ENCODE results near the gene MBL2. TPM values are rescaled to one million over a fixed set of nuclear protein-coding genes. Genes with fewer than 3 reads are reported as not detected.

Gene MBL2
- total RNA-seq, result not detected

GRCh38 chr10:52772623-52773022 is at the start of gene MBL2:
Gene MBL2 (minus strand): TSS chr10:52772784. CDS start chr10:52771635, 1,149 bp downstream.
- no peak for DNase-seq (ENCODE audit: low read depth in 2 of 3, low spot score in 2 of 3)

GRCh38 chr10:52820309-52820708 is 47.7 kb upstream of the MBL2 start:
- no peak for DNase-seq (ENCODE audit: low read depth in 2 of 3, low spot score in 2 of 3)

DNA sequence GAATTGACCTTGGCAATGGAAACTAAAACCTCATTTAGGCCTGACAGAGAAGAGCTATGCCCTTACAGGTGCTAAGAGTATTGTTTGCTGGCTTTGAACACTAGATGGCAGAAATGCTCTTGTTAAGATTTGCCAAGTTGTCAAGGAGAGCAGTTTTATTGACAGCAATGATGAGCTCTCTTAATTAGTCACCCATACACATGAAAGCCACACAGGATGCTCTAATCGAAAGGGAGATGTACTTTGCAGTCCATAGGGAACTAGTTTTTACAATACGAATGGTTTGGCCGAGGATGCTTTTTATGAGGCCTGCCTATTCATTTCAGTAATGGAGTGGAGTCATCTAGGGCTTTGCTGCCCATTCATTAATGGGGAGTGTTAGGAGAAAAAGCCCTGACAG is 45.4 kb upstream of the MBL2 start:
- DNase-seq (ENCODE audit: low read depth in 2 of 3, low spot score in 2 of 3), result peak in 2 of 3 donors; percentile 23 to 52

DNA sequence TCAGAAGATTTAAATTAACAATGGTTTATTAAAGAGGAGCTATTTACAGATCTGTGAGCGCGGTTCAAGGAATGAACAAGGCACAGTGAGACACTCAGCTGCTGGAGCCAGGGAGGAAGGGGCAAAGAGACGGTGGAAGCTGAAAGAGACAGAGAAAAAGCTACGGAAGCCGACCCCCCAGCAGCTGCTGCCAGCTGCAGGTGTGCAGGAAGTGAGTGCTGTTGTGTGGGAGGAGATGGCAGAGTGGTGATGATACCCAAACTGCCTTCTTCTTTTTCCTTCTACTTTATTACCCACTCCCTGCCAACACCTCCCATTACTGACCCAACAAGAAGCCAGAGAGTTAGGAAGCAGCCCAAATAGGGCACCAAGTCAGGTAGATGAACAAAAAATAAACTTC is 41.9 kb upstream of the MBL2 start:
- DNase-seq (ENCODE audit: low read depth in 2 of 3, low spot score in 2 of 3), result no peak

GRCh38 chr10:52811776-52812175 is 39.2 kb upstream of the MBL2 start:
- DNase-seq (ENCODE audit: low read depth in 2 of 3, low spot score in 2 of 3), result no peak

- DNase-seq (ENCODE audit: low read depth in 2 of 3, low spot score in 2 of 3), result no peak
These were observed 38.2 kb upstream of the MBL2 start for GRCh38 chr10:52810761-52811160.

- DNase-seq (ENCODE audit: low read depth in 2 of 3, low spot score in 2 of 3), result no peak
These were observed 35.2 kb upstream of the MBL2 start for GRCh38 chr10:52807803-52808202.

- no peak for DNase-seq (ENCODE audit: low read depth in 2 of 3, low spot score in 2 of 3)
These were observed 33.1 kb upstream of the MBL2 start for GRCh38 chr10:52805414-52806285.

GRCh38 chr10:52801947-52802346 is 29.4 kb upstream of the MBL2 start:
- DNase-seq (ENCODE audit: low read depth in 2 of 3, low spot score in 2 of 3), result no peak

DNA sequence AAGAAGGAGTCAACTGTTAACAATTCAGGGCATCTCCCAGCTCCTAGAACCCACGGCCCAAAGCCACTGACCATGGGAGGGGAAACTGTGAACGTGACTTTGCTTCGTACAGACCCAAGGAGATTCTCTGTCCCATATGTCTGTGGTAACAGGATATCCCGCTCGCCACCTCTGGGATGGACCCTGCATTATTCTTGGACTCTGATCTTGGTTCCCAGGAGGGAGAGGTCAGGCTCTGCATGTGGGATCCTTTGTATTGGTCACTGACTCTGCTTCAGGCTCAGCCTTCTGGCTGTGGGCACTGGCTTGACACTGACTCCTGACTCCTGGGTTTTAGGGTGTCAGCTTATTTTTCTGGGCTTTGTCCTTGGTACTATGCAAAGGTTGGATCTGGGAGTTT is 13.5 kb upstream of the MBL2 start:
- no peak for DNase-seq (ENCODE audit: low read depth in 2 of 3, low spot score in 2 of 3)

DNA sequence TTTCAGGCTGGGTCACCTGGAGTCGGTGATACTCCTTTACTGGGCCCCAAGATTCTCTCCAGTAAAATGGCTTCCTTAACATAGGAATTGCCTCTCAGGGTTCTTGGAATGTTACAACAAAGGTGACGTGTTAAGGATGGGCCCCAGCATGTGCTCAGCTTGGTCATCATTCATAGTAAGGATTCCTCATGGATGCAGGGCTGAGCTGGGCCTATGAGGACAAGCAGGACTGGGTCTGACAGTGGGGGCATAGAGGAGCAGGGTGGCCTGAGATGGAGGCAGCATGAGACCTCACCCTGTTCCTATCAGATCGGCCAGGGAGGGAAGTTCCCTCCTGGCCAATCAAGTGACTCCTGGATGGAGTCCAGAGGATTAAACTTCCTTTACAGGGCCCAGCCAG is 12.8 kb upstream of the MBL2 start:
- no peak for DNase-seq (ENCODE audit: low read depth in 2 of 3, low spot score in 2 of 3)

- no peak for DNase-seq (ENCODE audit: low read depth in 2 of 3, low spot score in 2 of 3)
These were observed 11.1 kb upstream of the MBL2 start for GRCh38 chr10:52783726-52784125.

DNA sequence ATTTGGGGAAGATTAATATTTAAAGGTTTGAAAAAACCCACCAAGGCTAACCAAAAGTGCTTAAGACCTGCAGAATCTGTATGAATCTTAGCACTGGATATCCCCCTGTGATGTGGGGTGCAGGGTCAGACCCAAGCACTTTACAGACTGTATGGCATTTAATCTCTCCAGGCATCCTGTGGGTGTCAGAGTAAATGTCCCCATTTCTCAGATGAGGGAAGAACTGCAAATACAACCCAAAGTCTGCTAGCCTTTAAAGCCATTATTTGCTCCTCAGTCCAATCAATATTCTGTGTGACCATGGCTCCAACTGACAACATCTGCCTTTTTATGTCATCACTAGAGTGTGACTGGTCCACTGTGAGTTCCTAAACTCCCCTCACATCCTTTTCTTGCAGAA is 10.0 kb upstream of the MBL2 start:
- DNase-seq (ENCODE audit: low read depth in 2 of 3, low spot score in 2 of 3), result no peak

DNA sequence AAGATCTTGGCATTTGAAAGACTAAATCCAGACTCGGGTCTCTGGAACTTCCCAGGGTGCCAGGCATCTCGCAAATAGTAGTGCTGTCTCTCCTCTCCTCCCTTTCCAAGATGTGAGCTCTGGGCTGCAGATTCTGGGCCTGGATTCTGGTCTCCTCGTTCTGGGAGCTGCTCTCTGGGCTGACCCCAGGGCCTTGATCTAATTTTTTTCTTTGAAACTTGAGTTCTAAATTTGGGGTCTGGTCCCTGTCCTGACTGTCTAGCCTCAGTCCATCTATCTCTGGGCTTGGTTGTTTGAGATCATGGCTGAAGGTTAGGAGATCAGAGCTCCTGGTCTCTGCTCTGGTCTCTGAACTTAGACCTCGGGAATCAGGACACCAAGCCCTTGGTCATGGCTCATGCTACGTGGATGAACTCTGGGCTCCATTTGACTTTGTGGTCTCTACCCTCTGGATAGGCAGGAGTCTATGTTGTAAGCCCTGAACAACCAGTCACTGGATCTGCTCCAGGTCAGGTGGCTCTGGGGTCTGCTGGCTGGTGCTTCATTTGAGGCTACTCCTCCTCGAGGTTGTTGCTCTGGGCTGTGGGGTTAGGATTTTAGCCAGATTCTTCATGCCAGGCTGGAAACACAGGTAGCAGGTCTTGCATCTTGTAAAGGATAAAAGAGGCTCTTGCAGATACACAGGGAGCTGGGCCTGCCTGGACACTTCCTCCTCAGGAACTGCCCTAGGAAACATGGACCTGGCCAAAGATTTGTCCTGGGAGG is 8.0 kb upstream of the MBL2 start:
- no peak for DNase-seq (ENCODE audit: low read depth in 2 of 3, low spot score in 2 of 3)

GRCh38 chr10:52779541-52780390 is 7.2 kb upstream of the MBL2 start:
- DNase-seq (ENCODE audit: low read depth in 2 of 3, low spot score in 2 of 3), result peak in 2 of 3 donors; percentile 65 to 86

DNA sequence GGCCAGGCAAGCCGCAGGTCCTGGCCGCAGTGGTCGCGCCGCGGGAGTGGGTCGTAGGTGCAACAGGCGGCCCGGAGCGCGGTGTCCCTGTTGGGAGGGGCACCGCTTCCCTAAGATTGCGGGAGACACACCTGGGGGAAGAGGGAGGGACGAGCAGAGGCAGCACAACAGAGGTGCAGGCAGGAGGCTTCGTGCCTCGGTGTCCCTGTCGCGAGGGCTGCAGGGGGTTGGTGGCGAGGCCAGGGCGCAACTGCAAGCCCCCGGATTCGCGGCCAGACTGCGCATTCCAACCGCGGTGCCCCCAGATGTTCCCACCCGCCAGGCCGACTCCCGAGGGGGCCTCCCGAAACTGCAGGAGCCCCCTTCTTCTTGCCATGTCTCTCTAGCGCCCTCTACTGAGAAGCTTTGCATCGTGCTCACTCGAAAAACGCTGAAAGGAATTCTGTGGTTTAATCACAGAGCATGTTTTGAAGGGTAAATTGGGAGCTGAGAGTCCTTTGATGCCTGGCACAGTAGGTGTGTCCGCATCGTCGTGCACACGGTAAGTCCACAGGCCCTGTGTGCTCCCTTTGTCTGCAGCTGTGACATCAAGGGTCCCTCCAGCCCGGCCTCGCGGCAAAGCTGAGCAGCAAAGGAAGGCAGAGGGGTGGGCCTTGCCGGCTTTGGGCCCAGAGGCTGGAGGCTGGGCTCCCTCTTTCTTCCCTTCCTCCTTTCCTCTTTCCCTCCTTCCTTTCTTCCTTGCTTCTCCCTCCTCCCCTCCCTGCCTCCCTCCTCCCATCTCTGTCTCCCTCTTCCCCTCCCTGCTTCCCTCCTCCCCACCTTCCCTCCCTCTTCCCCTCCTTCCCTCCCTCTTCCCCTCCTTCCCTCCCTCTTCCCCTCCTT is 6.2 kb upstream of the MBL2 start:
- peak in 2 of 3 donors; percentile 50 to 61 for DNase-seq (ENCODE audit: low read depth in 2 of 3, low spot score in 2 of 3)

DNA sequence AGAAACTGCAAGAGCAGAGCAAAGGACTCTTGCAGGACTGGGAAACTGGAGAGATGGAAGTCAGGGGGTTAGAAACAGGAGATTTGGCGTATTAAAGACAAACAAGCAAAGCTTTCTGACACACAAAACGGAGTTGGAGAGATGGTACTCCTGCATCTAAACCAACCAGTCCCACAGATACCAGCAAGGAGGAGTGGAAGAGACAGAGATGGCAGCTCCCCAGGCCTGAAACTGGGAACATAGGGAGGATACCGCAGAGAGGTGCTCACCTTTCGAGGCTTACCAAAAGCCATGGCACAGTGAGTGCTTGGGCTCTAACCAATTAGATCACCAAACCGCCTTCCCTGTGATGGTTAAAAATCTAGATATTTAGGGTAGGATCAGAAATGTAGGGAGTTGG is 4.8 kb upstream of the MBL2 start:
- DNase-seq (ENCODE audit: low read depth in 2 of 3, low spot score in 2 of 3), result no peak

DNA sequence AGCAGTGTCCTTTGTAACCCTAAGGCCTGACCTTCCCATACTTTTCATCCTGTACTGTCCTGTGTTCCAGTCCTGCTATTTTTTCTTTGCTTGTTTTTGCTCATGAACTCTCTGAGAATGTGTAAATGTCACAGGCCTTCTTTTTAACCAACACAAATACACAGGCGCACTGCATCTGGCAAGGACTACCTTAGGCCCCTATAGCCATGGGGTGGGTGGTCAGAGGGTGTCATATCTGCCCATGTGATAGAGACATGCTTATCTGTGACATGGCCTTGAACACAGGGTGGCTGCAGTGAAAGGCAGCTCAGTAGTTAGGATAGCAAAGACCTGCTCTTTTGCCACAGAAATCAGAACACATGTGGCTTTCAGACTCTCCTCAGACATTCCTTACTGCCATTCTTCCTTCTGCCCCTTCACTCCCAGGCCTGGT is 3.9 kb upstream of the MBL2 start:
- DNase-seq (ENCODE audit: low read depth in 2 of 3, low spot score in 2 of 3), result no peak

- DNase-seq (ENCODE audit: low read depth in 2 of 3, low spot score in 2 of 3), result no peak
These were observed 2.6 kb upstream of the MBL2 start for GRCh38 chr10:52775132-52775647.

Data from hematopoietic multipotent progenitor cell (in vitro differentiated cells).